ENCODE results near the gene COP1.
"Not testable (repeated sequence)": the region's sequence is repeated elsewhere in the genome, so short reads cannot be mapped to it uniquely, and the experiment has no call there.

Gene COP1

GRCh38 chr1:176206961-176207902 is at the start of gene COP1:
Gene COP1, minus strand, starts transcription at chr1:176207286. Its CDS starts 308 bp downstream, at chr1:176206978.
- FAIRE-seq, result no peak

- FAIRE-seq, result no peak
Observed at GRCh38 chr1:176252191-176252590, 45.1 kb upstream of the COP1 start.

DNA sequence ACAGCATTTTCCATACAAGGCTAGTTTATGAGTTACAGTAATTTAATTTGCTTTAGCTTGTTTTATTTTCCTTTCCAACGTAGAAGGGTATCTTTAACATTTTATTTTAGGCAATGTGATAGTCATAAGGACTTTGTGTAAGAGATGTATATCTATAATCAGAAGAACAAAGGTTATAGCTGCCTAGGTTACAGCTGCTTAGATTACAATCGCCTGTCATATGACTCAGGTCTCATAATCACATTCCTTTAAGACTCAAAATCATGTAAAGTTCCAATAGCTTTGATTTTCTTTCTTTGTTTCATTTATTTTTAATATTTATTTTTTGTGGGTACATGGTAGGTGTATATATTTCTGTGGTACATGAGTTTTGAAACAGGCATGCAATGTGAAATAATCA is 37.8 kb upstream of the COP1 start:
- no peak for FAIRE-seq

DNA sequence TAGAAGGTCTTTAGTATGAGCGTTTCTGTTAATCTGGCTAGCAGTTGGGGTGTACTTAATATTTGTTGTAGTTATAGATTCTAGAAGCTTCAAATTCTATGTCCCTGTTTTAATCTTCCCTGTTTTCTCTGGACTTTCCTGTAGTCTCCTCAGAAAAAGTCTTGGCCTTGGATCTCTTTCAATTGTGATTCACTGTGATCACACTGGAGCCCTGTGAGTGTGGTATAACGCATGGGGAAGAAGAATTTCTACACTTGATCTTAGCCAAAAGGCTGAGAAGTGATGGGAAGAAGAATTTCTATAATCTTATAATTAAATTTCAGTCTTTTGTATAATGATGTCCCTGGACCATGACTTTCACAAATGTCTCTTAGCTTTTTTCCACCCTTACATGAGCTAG is 36.7 kb upstream of the COP1 start:
- no peak for FAIRE-seq

DNA sequence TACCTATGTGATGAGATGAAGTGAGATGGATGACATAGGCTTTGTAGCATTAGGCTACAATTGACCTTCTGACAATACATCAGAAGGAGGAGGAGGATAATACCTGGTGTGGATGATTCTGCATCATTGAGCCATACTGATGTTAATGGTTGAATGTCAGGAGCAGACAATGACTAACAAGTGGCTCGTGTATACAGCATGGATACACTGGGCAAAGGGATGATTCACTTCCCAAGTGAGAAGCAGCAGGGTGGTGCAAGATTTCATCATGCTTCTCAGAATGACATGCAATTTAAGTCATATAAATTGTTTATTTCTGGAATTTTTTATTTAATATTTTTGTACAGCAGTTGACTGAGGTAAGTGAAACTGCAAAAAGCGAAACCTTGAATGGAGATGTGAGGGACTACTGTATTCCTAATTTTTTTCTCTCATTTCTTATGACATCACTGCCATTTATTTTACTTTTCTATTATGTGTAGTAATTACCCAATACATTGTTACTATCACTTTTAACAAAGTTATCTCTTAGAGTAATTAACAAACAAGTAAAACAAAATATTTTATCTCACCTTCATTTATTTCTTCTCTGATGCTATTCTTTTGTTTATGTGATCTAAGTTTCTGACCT is 34.4 kb upstream of the COP1 start:
- no peak for FAIRE-seq

- not testable (repeated sequence) for FAIRE-seq
Observed at GRCh38 chr1:176233657-176234056, 26.6 kb upstream of the COP1 start.

GRCh38 chr1:176227579-176227978 is 20.5 kb upstream of the COP1 start:
- FAIRE-seq, result no peak

GRCh38 chr1:176225911-176226310 is 18.8 kb upstream of the COP1 start:
- no peak for FAIRE-seq

DNA sequence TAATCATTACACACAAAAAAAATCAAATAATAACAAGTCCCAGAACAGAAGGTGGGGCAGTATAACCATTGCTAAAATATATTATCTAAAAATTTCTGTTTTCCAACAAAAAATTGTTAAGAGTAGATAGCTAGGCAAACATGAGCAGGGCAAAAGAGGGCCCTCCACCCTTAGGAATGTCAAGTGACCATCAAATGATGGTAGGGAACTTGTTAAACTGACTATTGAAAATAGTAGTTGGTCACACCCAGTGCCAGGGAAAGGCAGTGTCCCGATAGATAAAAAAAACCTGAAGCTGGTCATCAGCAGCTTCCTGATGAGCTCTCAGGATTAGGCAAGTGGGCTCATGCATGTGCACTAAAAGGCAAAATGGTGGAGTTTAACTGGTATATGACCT is 18.4 kb upstream of the COP1 start:
- FAIRE-seq, result no peak

- no peak for FAIRE-seq
Observed at GRCh38 chr1:176222196-176222595, 15.1 kb upstream of the COP1 start.

- no peak for FAIRE-seq
Observed at GRCh38 chr1:176220100-176220689, 13.1 kb upstream of the COP1 start.

GRCh38 chr1:176217461-176218099 is 10.5 kb upstream of the COP1 start:
- no peak for FAIRE-seq

DNA sequence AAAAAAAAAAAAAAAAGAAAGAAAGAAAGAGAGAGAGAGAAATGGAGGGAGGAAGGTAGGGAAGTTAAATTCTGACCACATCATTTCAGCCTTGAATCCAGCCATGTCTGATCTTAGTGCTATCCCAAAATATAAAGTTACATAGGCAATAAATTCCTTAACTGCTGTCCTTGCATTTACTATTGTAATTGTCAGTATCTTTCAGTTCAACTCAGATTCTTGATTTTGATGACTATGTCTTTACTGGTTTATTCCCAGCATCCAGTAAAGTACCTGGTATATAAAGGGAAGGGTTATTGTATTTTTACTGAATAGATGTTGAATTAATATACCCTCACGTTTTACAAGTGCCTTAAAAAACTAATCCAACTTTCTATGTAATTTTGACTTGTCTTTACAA is 8.9 kb upstream of the COP1 start:
- no peak for FAIRE-seq

GRCh38 chr1:176211396-176212165 is 4.5 kb upstream of the COP1 start:
- no peak for FAIRE-seq

DNA sequence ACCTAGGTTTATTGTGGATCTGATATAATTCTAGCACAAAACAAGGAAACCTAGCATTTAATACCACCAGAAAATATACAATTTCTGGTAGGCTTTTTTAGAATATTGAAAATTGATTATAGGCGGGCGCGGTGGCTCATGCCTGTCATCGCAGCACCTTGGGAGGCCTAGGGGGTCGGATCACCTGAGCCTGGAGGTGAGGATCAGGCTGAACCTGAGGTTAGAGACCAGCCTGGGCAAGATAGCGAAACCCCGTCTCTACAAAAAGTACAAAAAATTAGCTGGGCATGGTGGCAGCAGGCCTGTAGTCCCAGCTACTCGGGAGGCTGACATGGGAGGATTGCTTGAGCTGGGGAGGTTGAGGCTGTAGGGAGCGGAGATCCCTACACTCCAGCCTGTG is 948 bp upstream of the COP1 start:
- no peak for FAIRE-seq

GRCh38 chr1:176206006-176206960 is 803 bp downstream of the COP1 start:
- no peak for FAIRE-seq

GRCh38 chr1:176205332-176205914 is 1.7 kb downstream of the COP1 start:
- no peak for FAIRE-seq

- FAIRE-seq, result not testable (repeated sequence)
Observed at GRCh38 chr1:176204655-176205054, 2.4 kb downstream of the COP1 start.

DNA sequence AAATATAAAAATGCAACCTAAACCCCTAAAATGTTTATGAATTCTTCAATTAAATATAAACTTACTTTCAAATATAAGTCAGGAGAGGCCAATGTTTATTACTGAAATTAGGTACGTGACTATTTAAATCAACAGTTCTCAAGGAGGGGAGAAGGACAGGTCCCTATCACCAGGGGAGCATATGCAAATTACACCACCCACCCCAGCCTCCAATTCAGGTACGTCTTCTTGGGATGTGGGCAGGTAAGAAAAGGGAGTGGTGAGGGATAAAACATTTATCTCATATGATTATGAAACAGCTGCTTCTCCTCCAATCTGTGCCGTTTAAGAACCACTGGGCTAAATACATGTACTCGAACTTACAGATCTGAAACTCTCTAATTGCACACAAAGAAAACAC is 3.4 kb downstream of the COP1 start:
- FAIRE-seq, result no peak

- no peak for FAIRE-seq
Observed at GRCh38 chr1:176201568-176201967, 5.5 kb downstream of the COP1 start.

GRCh38 chr1:176199707-176200106 is 7.4 kb downstream of the COP1 start:
- no peak for FAIRE-seq

Measured in islet of Langerhans (tissue), 1 donor.